HUDEP-2 (cell line): Measurements from ENCODE around the gene ST6GALNAC3.

Source experiments
- DNase-seq, 76 experiments: peaks; one replicate each; lab custom pipeline; 2025; ENCODE audit not compliant: unreplicated experiment in 76 of 76; lab: John Stamatoyannopoulos, UW

ST6GALNAC3 gene

DNA sequence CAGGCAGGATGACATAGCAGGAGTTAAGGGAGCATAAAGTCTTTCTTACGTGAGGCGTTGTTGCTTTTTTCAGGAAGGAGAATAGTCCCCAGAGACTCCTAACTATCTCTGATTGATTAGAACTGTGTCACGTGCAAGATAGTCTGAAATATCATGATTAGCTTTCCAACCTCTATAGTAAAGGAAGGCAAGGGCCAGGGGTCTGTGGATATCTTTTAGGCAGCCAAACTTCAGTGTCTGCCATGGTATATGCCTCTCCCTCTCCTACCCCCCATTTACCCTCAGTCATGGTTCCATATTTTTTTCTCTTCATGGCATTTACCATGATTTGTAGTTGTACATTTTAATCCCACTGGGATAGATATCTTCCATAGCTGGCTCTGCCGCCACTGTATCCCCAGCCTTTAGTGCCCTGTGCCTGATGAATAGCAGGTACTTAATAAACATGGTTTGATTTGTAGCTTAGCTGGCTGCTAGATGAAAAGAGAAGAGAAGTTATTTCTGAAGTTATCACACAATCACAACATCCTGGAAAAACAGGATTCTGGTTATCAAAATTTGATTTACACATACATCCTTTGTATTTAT is 474.1 kb downstream of the ST6GALNAC3 start:
- no peak for DNase-seq

DNA sequence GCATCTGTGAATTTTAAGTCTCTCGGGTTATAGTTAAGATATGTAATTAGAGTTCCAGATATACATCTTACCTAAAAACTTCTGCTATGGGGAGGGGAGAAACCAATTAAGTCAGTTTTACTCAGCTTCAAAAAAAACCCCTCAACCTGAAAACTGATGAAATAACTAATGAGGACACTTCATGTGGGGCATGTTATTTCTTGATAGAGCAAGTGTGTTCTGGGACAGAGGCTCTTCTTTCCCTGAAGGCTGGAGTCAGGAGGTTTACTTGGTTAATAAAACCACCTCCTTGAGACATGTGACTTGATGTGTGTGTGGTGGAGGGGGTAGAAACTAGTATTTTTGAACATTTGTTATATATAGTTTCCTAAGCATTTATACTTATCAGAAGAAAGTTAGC is 479.7 kb downstream of the ST6GALNAC3 start:
- DNase-seq = no peak

DNA sequence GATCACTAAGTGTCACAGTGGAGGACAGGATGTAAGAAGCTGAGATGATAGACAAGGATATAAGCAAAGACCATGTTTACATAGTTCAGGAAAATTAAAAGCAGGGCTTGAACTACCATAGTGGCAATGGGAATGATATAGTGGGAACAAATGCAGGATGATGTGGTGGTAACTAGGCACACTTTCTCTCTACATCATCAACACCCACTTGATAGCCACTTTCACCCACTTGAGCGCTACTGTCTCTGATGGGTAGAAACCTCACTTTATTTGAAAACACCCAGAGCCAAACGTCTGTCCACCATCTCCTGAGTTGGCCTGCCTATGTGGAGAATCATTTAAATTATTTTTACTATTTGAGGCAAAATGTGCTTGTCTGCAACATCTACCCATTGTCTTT is 487.7 kb downstream of the ST6GALNAC3 start:
- DNase-seq = no peak

GRCh38 chr1:76568573-76569238 is 494.2 kb downstream of the ST6GALNAC3 start:
- no peak for DNase-seq

GRCh38 chr1:76571248-76571647 is 496.7 kb downstream of the ST6GALNAC3 start:
- DNase-seq = no peak

GRCh38 chr1:76572229-76572628 is 497.7 kb downstream of the ST6GALNAC3 start:
- no peak for DNase-seq

GRCh38 chr1:76576876-76577524 is 502.5 kb downstream of the ST6GALNAC3 start:
- DNase-seq = no peak

DNA sequence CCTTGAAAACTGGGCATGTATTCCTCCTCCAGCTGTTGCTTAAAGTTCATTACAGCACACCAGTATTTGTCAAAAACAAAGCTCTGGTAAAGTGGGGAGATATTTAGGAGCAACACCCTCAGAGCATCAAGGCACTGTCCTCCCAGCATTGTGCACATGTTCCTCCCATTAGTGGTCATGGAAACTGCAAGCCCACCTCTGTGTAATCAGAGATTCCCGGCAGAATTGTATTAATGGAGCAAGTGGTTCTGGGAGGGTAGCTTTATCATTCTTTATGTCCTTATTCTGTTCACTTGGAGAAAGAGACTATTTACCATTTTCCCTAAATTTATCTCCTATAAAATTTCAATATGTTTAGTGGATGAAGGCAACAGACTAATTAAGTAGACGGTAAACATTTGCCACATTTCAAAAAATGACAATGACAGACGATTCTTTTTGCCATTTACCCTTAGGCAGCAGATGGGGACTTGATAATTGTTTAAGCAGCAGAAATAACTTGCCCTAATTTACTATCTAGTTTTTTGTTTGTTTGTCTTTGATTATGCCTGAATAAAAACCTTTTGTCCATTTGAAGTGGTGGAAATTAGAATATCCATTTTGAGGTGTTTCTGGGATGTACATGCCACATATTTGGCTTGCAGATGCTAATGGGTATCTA is 503.1 kb downstream of the ST6GALNAC3 start:
- DNase-seq = no peak

GRCh38 chr1:76580206-76580605 is 505.7 kb downstream of the ST6GALNAC3 start:
- no peak for DNase-seq

DNA sequence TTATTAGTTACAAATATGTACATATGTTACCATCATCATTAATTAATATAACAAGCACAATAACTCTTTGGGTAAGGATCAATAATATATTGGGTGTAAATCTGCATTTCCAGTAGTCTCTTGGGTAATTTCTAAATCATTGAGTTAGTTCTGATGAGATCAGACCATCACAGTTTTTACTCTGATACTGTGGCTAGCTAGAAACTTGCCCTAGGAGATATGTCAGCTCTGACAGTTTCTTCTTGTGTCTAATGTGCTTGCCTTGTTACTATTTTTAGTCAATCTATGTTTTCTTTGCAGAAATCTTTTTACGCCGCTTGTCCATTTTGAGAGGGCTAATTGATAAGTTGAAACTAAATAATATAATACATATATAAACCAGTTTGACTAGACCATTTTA is 507.2 kb downstream of the ST6GALNAC3 start:
- no peak for DNase-seq

- no peak for DNase-seq
Observed at GRCh38 chr1:76583235-76583868, 508.8 kb downstream of the ST6GALNAC3 start.

GRCh38 chr1:76583875-76584477 is 509.4 kb downstream of the ST6GALNAC3 start:
- no peak for DNase-seq

DNA sequence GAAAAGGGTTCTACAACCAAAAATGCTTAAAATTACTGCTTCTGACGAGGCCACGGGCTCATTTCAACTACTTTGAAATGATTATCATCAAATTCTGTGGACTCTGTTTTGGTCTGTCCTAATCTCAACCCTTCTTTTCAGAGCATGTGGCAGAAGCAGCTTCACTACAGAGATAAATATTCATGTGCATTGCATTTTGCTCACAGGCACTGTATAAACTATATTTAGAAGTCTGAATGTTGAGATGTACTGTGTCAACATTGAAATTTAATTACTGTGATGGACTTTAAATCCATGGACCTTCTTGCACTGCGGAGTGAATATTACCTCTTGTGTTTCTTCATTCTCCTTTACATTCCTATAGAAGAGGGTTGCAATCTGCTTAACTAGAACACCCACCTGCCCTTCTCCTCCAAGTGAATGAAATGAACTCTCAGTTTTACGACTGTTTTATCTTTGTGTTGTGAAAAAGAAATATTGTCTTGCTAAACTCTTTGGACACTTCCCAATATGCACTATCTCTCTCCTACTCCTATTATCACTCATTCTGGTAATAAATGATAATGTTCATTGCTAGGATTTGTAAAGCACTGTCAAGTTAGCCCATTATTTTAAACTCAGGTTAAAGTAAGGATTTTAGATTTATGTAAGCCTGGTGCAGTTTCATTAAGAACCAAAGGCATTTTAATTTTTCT is 511.6 kb downstream of the ST6GALNAC3 start:
- no peak for DNase-seq

DNA sequence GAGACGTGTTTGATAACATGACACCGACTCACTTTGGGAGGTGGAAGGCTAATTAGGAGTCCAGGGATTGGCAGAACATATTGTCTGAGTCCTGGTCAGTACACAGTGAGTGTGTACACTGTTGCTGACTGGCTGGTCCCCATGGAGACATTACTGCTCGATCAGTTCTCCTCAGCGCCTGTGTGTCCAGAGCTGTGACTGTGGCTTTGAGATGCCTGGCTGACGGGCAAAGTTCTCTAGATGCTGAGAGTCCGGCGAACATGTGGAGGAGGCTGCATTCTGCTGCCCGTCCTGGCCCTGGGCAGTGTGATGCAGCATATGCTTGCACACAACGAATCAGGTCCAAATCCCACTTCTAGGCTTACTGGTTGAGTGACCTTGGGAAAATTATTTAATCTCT is 512.7 kb downstream of the ST6GALNAC3 start:
- no peak for DNase-seq

- no peak for DNase-seq
Observed at GRCh38 chr1:76591461-76591860, 516.9 kb downstream of the ST6GALNAC3 start.

DNA sequence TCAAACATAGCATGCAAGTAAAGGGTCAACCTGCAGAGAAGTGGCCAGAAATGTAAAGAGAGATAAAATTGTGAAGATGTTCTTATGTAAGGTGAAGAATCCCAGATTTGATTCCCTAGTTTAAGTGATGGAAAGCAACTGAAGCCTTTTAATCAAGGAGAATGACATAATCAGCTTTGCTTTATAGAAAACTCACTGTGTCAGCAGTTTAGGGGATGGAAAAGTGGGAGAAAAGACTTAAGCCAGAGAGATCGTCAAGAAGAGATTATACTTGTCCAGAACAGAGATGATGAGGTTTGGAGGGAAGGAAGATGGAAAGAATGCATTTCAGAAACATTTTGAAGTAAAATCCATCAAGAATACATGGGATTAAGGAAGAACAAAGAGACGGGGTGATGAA is 517.4 kb downstream of the ST6GALNAC3 start:
- DNase-seq = no peak

DNA sequence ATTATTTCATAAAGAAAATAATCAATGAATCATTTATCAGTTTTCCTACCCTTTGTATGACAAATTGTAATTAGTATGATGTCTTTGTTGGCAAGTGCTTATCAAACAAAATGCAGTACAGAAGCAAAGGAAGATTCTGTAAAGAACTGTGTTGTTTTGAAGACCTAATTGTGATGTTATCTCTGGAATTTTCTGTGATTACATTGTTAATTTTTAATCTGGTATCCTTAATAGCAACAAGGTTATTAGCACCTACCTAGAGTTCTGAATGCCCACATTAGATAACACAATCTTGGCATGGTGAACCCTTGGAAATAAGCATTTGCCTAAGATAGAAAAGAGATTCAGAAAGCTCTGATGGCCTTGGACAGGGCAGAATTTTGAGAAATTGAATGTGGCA is 518.6 kb downstream of the ST6GALNAC3 start:
- no peak for DNase-seq

- DNase-seq = no peak
Observed at GRCh38 chr1:76593618-76594017, 519.1 kb downstream of the ST6GALNAC3 start.

- DNase-seq = no peak
Observed at GRCh38 chr1:76595024-76595423, 520.5 kb downstream of the ST6GALNAC3 start.

GRCh38 chr1:76601465-76601864 is 526.9 kb downstream of the ST6GALNAC3 start:
- no peak for DNase-seq
